ENCODE measurements around the gene SST.
A peak's percentile ranks its signal among the peaks of the same experiment; 100 is the strongest.

The SST gene

GRCh38 chr3:187679638-187680396 is 9.6 kb upstream of the SST start:
- TF ChIP-seq TAF1 (IDR thresholded peaks at IDR 0.05; ENCODE audit: borderline replicate concordance, low read depth, low read length) (no peak), POLR2A (IDR thresholded peaks at IDR 0.05; ENCODE audit: low read depth, low read length) (no peak), POLR2AphosphoS5 (IDR thresholded peaks at IDR 0.05; ENCODE audit: low read depth, low read length) (no peak)
- DNase-seq (ENCODE audit: insufficient read length) = peak; percentile 27
- peak; percentile 51 for FAIRE-seq

- FAIRE-seq (peak; percentile 33), DNase-seq (ENCODE audit: insufficient read length) (no peak)
- TF ChIP-seq TAF1 (IDR thresholded peaks at IDR 0.05; ENCODE audit: borderline replicate concordance, low read depth, low read length) = no peak
- TF ChIP-seq POLR2A (IDR thresholded peaks at IDR 0.05; ENCODE audit: low read depth, low read length) = no peak
- no peak for TF ChIP-seq POLR2AphosphoS5 (IDR thresholded peaks at IDR 0.05; ENCODE audit: low read depth, low read length)
These were observed 8.6 kb upstream of the SST start for GRCh38 chr3:187678726-187679268.

- no peak for TF ChIP-seq TAF1 (IDR thresholded peaks at IDR 0.05; ENCODE audit: borderline replicate concordance, low read depth, low read length)
- no peak for TF ChIP-seq POLR2AphosphoS5 (IDR thresholded peaks at IDR 0.05; ENCODE audit: low read depth, low read length)
- no peak for TF ChIP-seq POLR2A (IDR thresholded peaks at IDR 0.05; ENCODE audit: low read depth, low read length)
- DNase-seq (ENCODE audit: insufficient read length) (no peak), FAIRE-seq (no peak)
These were observed 7.4 kb upstream of the SST start for GRCh38 chr3:187677604-187678003.

- TF ChIP-seq TAF1 (IDR thresholded peaks at IDR 0.05; ENCODE audit: borderline replicate concordance, low read depth, low read length) = no peak
- no peak for TF ChIP-seq POLR2AphosphoS5 (IDR thresholded peaks at IDR 0.05; ENCODE audit: low read depth, low read length)
- TF ChIP-seq POLR2A (IDR thresholded peaks at IDR 0.05; ENCODE audit: low read depth, low read length) = no peak
- no peak for DNase-seq (ENCODE audit: insufficient read length)
- no peak for FAIRE-seq
These were observed 2.8 kb upstream of the SST start for GRCh38 chr3:187673012-187673411.

GRCh38 chr3:187667526-187667925 is 2.7 kb downstream of the SST start:
- TF ChIP-seq TAF1 (IDR thresholded peaks at IDR 0.05; ENCODE audit: borderline replicate concordance, low read depth, low read length) = no peak
- TF ChIP-seq POLR2AphosphoS5 (IDR thresholded peaks at IDR 0.05; ENCODE audit: low read depth, low read length) = no peak
- TF ChIP-seq POLR2A (IDR thresholded peaks at IDR 0.05; ENCODE audit: low read depth, low read length) = no peak
- no peak for FAIRE-seq
- DNase-seq (ENCODE audit: insufficient read length) = no peak

- FAIRE-seq = no peak
These were observed 4.3 kb downstream of the SST start for GRCh38 chr3:187665764-187666402.

GRCh38 chr3:187665010-187665409 is 5.2 kb downstream of the SST start:
- no peak for FAIRE-seq
- DNase-seq (ENCODE audit: insufficient read length) = no peak

More at GRCh38 chr3:187665764-187666402, 4.3 kb downstream of the SST start:
- no peak for TF ChIP-seq POLR2A (IDR thresholded peaks at IDR 0.05; ENCODE audit: low read depth, low read length)
- no peak for TF ChIP-seq POLR2AphosphoS5 (IDR thresholded peaks at IDR 0.05; ENCODE audit: low read depth, low read length)
- TF ChIP-seq TAF1 (IDR thresholded peaks at IDR 0.05; ENCODE audit: borderline replicate concordance, low read depth, low read length) = no peak
- no peak for DNase-seq (ENCODE audit: insufficient read length)

GRCh38 chr3:187662848-187663409 is 7.3 kb downstream of the SST start:
- DNase-seq (ENCODE audit: insufficient read length) (no peak), FAIRE-seq (no peak)
- TF ChIP-seq POLR2AphosphoS5 (IDR thresholded peaks at IDR 0.05; ENCODE audit: low read depth, low read length) = no peak
- TF ChIP-seq POLR2A (IDR thresholded peaks at IDR 0.05; ENCODE audit: low read depth, low read length) = no peak

More at GRCh38 chr3:187665010-187665409, 5.2 kb downstream of the SST start:
- no peak for TF ChIP-seq POLR2AphosphoS5 (IDR thresholded peaks at IDR 0.05; ENCODE audit: low read depth, low read length)
- no peak for TF ChIP-seq POLR2A (IDR thresholded peaks at IDR 0.05; ENCODE audit: low read depth, low read length)
- TF ChIP-seq TAF1 (IDR thresholded peaks at IDR 0.05; ENCODE audit: borderline replicate concordance, low read depth, low read length) = no peak

GRCh38 chr3:187661267-187661666 is 8.9 kb downstream of the SST start:
- TF ChIP-seq TAF1 (IDR thresholded peaks at IDR 0.05; ENCODE audit: borderline replicate concordance, low read depth, low read length) (no peak), POLR2AphosphoS5 (IDR thresholded peaks at IDR 0.05; ENCODE audit: low read depth, low read length) (no peak), POLR2A (IDR thresholded peaks at IDR 0.05; ENCODE audit: low read depth, low read length) (no peak)
- DNase-seq (ENCODE audit: insufficient read length) (no peak), FAIRE-seq (no peak)

- TF ChIP-seq TAF1 (IDR thresholded peaks at IDR 0.05; ENCODE audit: borderline replicate concordance, low read depth, low read length) (no peak), POLR2A (IDR thresholded peaks at IDR 0.05; ENCODE audit: low read depth, low read length) (no peak)
- DNase-seq (ENCODE audit: insufficient read length) (no peak), FAIRE-seq (no peak)
These were observed 18.9 kb downstream of the SST start for GRCh38 chr3:187651282-187651681.

- TF ChIP-seq POLR2AphosphoS5 (IDR thresholded peaks at IDR 0.05; ENCODE audit: low read depth, low read length) (no peak), POLR2A (IDR thresholded peaks at IDR 0.05; ENCODE audit: low read depth, low read length) (no peak), TAF1 (IDR thresholded peaks at IDR 0.05; ENCODE audit: borderline replicate concordance, low read depth, low read length) (no peak)
- DNase-seq (ENCODE audit: insufficient read length) (no peak), FAIRE-seq (peak; percentile 77)
These were observed 22.0 kb downstream of the SST start for GRCh38 chr3:187648177-187648576.
